Measurements from ENCODE around the gene LRRC75A. TPM values are rescaled to one million over a fixed set of nuclear protein-coding genes. Genes with fewer than 3 reads are reported as not detected.

Gene LRRC75A
- total and polyA plus RNA-seq, 2 of the 13 experiments (the other 11 are each of a cell fraction or from before 2014, with no cell fraction given) = 0.03 TPM; not detected in 1

- TF ChIP-seq, protein P1, sequence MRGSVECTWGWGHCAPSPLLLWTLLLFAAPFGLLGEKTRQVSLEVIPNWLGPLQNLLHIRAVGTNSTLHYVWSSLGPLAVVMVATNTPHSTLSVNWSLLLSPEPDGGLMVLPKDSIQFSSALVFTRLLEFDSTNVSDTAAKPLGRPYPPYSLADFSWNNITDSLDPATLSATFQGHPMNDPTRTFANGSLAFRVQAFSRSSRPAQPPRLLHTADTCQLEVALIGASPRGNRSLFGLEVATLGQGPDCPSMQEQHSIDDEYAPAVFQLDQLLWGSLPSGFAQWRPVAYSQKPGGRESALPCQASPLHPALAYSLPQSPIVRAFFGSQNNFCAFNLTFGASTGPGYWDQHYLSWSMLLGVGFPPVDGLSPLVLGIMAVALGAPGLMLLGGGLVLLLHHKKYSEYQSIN (CRISPR knock-in tag; IDR thresholded peaks at IDR 0.05; ENCODE audit: borderline replicate concordance) = no peak
- TF ChIP-seq ZNF720 (CRISPR knock-in tag; IDR thresholded peaks at IDR 0.05) = no peak
- no peak for TF ChIP-seq BRD4 (CRISPR knock-in tag; IDR thresholded peaks at IDR 0.05)
- TF ChIP-seq JUNB (CRISPR knock-in tag; IDR thresholded peaks at IDR 0.05; ENCODE audit: borderline replicate concordance) = no peak
- no peak for TF ChIP-seq TGIF2 (CRISPR knock-in tag; IDR thresholded peaks at IDR 0.05)
- no peak for TF ChIP-seq HOXA7 (CRISPR knock-in tag; IDR thresholded peaks at IDR 0.05)
- TF ChIP-seq UBTF (CRISPR knock-in tag; IDR thresholded peaks at IDR 0.05) = no peak
- TF ChIP-seq TP53 (CRISPR knock-in tag; conservative IDR thresholded peaks at IDR 0.05) = no peak
- TF ChIP-seq, protein P2, sequence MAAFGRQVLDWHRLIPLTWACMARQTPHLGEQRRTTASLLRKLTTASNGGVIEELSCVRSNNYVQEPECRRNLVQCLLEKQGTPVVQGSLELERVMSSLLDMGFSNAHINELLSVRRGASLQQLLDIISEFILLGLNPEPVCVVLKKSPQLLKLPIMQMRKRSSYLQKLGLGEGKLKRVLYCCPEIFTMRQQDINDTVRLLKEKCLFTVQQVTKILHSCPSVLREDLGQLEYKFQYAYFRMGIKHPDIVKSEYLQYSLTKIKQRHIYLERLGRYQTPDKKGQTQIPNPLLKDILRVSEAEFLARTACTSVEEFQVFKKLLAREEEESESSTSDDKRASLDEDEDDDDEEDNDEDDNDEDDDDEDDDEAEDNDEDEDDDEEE (CRISPR knock-in tag; IDR thresholded peaks at IDR 0.05) = no peak
- TF ChIP-seq, protein P3, sequence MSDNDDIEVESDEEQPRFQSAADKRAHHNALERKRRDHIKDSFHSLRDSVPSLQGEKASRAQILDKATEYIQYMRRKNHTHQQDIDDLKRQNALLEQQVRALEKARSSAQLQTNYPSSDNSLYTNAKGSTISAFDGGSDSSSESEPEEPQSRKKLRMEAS (IDR thresholded peaks at IDR 0.05) = no peak
- no peak for TF ChIP-seq IRX3 (CRISPR knock-in tag; IDR thresholded peaks at IDR 0.05; ENCODE audit: borderline replicate concordance, low read depth)
- TF ChIP-seq RNF219 (CRISPR knock-in tag; IDR thresholded peaks at IDR 0.05) = no peak
- no peak for TF ChIP-seq CCDC6 (CRISPR knock-in tag; IDR thresholded peaks at IDR 0.05)
Observed at GRCh38 chr17:16447676-16448075, 44.3 kb downstream of the LRRC75A start (continued).
